KMS-11 (cell line): ENCODE data around the gene NRAP.

Source experiments
- H2AFZ ChIP-seq: fragments of 200-600 bp; sonication (generic); 2 replicates; pipeline ENCODE4 v1.6.1; 2016; ENCODE audit warnings: antibody characterized with exemption, mixed run types, low read depth
- H3K27ac ChIP-seq: fragments of 200-600 bp; sonication (generic); 2 replicates; pipeline ENCODE4 v1.6.1; 2016; ENCODE audit warnings: mild to moderate bottlenecking, mixed run types
- H3K27me3 ChIP-seq: fragments of 200-600 bp; sonication (generic); 2 replicates; pipeline ENCODE4 v1.6.1; 2017; ENCODE audit warnings: mild to moderate bottlenecking, low read depth, mixed run types, moderate library complexity; ENCODE audit not compliant: insufficient read depth
- H3K36me3 ChIP-seq: fragments of 200-600 bp; sonication (generic); 2 replicates; pipeline ENCODE4 v1.6.1; 2017; ENCODE audit warnings: mild to moderate bottlenecking, mixed run types; ENCODE audit not compliant: insufficient read depth
- H3K4me1 ChIP-seq: fragments of 200-600 bp; sonication (generic); 2 replicates; pipeline ENCODE4 v1.6.1; 2016; ENCODE audit warnings: mild to moderate bottlenecking, low read depth, mixed run types; ENCODE audit not compliant: poor library complexity, severe bottlenecking
- H3K4me2 ChIP-seq: fragments of 200-600 bp; sonication (generic); 2 replicates; pipeline ENCODE4 v1.7.0; 2016; ENCODE audit warnings: mild to moderate bottlenecking, mixed run types
- H3K4me3 ChIP-seq: fragments of 200-600 bp; sonication (generic); IDR thresholded peaks from 2 replicates; pipeline ENCODE4 v1.6.1; 2017; ENCODE audit warnings: low read depth, low read length, mixed read lengths; ENCODE audit not compliant: insufficient read depth
- H3K79me2 ChIP-seq: fragments of 200-600 bp; sonication (generic); 2 replicates; pipeline ENCODE4 v1.6.1; 2016; ENCODE audit warnings: low read depth, mixed run types; ENCODE audit not compliant: insufficient read depth
- H3K9ac ChIP-seq: fragments of 200-600 bp; sonication (generic); 2 replicates; pipeline ENCODE4 v1.6.1; 2016; ENCODE audit warnings: mild to moderate bottlenecking, mixed run types
- H4K20me1 ChIP-seq: fragments of 200-600 bp; sonication (generic); 2 replicates; pipeline ENCODE4 v1.6.1; 2016; ENCODE audit warnings: mild to moderate bottlenecking, mixed run types; ENCODE audit not compliant: insufficient read depth
- CTCF ChIP-seq: fragments of 200-600 bp; sonication (generic); conservative IDR thresholded peaks from 2 replicates; pipeline ENCODE4 v1.6.1; 2017; ENCODE audit warnings: low read depth, mild to moderate bottlenecking, antibody characterized with exemption, low read length, moderate library complexity, mixed read lengths

The NRAP gene

GRCh38 chr10:113560071-113560470 is 103.8 kb downstream of the NRAP start:
- Histone ChIP-seq H4K20me1 (no peaks in the 10 kb centered on the region), H3K27me3 (no peaks in the 10 kb centered on the region)
- TF ChIP-seq CTCF: no peak

DNA sequence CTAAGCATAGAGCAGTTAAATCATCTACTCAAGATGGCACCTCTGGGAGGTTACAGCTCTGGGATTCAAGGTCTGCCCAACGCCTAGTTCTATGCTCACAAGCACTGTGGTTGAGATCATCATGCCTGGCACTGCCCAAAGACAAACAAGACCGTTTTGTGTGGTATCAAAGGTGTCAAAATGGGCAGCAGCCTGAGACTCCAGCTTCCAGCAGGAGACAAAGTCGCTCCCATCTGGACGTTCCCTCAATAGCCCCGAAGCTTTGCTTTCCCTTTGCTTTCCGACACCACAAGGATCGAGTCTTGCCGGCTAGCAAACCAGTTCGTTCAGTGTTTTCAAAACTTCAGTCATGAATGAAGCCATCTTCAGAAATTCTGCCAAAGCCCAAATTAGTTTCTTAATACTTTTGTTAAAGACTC is 105.9 kb downstream of the NRAP start:
- H3K36me3 ChIP-seq: no peaks in the 10 kb centered on the region
- TF ChIP-seq CTCF: no peak
- no peaks in the 10 kb centered on the region for H3K4me1 ChIP-seq
- H3K9ac ChIP-seq: no peak overlapping the region
- no peak overlapping the region for H2AFZ ChIP-seq
- no peaks in the 10 kb centered on the region for H4K20me1 ChIP-seq
- H3K27me3 ChIP-seq: no peaks in the 10 kb centered on the region
- no peak overlapping the region for H3K4me2 ChIP-seq
- H3K4me3 ChIP-seq: no peak overlapping the region
- no peak overlapping the region for H3K27ac ChIP-seq
- no peaks in the 10 kb centered on the region for H3K79me2 ChIP-seq

More at GRCh38 chr10:113560071-113560470, 103.8 kb downstream of the NRAP start:
- Histone ChIP-seq H3K4me2 (no peak overlapping the region), H2AFZ (no peak overlapping the region), H3K36me3 (no peaks in the 10 kb centered on the region), H3K4me1 (no peaks in the 10 kb centered on the region), H3K4me3 (no peak overlapping the region), H3K9ac (no peak overlapping the region), H3K27ac (no peak overlapping the region), H3K79me2 (no peaks in the 10 kb centered on the region)

DNA sequence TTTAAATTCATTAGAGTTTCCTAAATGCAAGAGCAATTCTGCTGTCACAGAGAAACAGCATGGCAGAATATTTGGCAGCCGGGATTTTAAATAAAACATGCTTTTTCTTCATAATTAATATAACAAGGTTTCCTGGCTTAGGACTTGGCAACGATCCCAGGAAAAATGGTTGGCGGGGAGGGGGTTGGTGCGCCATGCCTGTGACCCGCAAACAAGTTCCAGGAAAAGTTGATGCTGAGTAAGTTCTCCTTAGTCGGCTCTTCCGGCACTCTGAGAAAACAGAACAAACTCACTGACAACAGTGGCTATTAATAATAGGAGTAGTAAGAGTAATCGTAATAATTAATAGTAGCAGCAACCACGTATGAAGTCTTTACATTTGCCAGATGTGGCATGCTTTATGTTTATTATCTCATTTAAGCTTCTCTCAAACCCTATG is 106.4 kb downstream of the NRAP start:
- no peaks in the 10 kb centered on the region for H3K79me2 ChIP-seq
- H3K9ac ChIP-seq: no peak overlapping the region
- H3K4me2 ChIP-seq: no peak overlapping the region
- TF ChIP-seq CTCF: no peak
- no peaks in the 10 kb centered on the region for H3K27me3 ChIP-seq
- no peaks in the 10 kb centered on the region for H3K36me3 ChIP-seq
- H4K20me1 ChIP-seq: no peaks in the 10 kb centered on the region
- H3K4me3 ChIP-seq: no peak overlapping the region
- no peaks in the 10 kb centered on the region for H3K4me1 ChIP-seq
- H3K27ac ChIP-seq: no peak overlapping the region
- H2AFZ ChIP-seq: no peak overlapping the region

GRCh38 chr10:113555751-113556150 is 108.1 kb downstream of the NRAP start:
- no peak overlapping the region for H3K9ac ChIP-seq
- TF ChIP-seq CTCF: no peak
- H3K27ac ChIP-seq: no peak overlapping the region
- H3K79me2 ChIP-seq: no peaks in the 10 kb centered on the region
- no peak overlapping the region for H3K4me2 ChIP-seq
- no peak overlapping the region for H3K4me3 ChIP-seq
- H3K36me3 ChIP-seq: no peaks in the 10 kb centered on the region
- H3K27me3 ChIP-seq: no peaks in the 10 kb centered on the region
- H2AFZ ChIP-seq: no peak overlapping the region
- no peaks in the 10 kb centered on the region for H3K4me1 ChIP-seq
- H4K20me1 ChIP-seq: no peaks in the 10 kb centered on the region

GRCh38 chr10:113555245-113555644 is 108.6 kb downstream of the NRAP start:
- Histone ChIP-seq H2AFZ (no peak overlapping the region), H3K36me3 (no peaks in the 10 kb centered on the region), H3K27me3 (no peaks in the 10 kb centered on the region), H3K4me2 (no peak overlapping the region), H3K79me2 (no peaks in the 10 kb centered on the region), H3K9ac (no peak overlapping the region), H3K4me1 (no peaks in the 10 kb centered on the region), H4K20me1 (no peaks in the 10 kb centered on the region), H3K4me3 (no peak overlapping the region), H3K27ac (no peak overlapping the region)
- no peak for TF ChIP-seq CTCF
